Activated CD8-positive, alpha-beta memory T cell treated with anti-CD3 and anti-CD28 coated beads for 48 hours (primary cell): ENCODE measurements around the gene TMPRSS7.

Experiments used
- DNase-seq, 3 experiments: peaks; one replicate each; pipeline ENCODE4 v3.0.0-alpha.2; 2020; ENCODE audit warnings: low read depth in 2 of 3, low spot score in 2 of 3

The TMPRSS7 gene

DNA sequence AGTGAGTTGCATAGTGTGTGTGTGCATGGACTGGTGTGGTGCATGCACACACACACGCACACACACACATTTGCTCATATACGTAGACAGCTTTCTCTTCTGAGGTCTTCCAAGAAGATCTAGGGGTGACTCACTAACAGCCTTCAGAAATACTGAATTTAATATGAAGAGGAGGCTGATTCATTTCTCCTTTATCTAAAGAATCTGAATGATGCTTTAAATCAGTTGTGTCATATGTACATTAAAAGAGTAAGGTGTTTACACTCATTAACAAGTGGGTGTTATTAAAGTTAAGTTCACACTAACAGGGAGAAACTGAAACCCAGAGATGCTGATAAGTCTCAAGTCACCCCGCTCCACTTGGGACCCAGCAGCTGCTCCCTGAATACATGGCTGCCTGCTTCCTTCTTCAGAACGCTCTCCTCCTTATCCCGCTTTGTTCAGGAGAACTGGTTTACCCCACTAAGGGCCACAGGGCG is 22.0 kb downstream of the TMPRSS7 start:
- no peak for DNase-seq

DNA sequence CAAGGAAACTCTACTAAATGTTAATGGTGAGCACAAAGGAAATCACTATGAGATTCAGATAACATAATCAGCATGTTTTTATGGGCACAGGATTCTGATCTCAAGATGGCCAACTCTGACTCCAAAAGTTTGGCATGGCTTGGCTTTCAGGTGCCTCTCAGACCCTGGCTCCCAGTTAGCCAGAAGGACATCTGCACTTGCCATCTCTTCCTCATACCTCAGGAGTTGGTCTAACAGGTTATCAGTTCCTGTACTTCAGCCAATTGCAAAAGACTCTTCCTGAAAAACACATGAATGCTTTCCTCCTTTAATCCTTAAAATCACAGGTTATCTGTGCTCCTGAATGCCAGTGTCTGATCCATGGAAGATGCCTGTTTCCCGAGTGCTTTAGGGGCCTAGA is 25.0 kb downstream of the TMPRSS7 start:
- DNase-seq = no peak

DNA sequence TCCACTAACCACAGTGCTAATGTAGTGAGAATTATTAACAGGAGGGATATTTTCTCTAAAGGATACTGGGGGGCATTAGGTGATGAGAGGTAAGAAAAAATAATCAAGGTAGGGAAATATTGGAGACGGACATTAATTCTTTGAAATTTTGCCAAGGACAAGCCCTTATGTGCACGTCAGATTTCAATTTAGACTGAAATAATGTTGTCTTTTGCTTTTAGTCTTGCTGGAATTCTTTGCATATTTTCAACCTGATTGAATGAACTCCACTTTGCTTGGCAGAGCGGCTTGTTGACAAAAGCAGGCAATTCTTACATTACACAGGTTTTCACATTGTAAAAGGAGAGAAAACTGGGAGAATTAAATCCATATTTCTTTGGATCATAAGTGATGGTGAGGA is 26.6 kb downstream of the TMPRSS7 start:
- no peak for DNase-seq

DNA sequence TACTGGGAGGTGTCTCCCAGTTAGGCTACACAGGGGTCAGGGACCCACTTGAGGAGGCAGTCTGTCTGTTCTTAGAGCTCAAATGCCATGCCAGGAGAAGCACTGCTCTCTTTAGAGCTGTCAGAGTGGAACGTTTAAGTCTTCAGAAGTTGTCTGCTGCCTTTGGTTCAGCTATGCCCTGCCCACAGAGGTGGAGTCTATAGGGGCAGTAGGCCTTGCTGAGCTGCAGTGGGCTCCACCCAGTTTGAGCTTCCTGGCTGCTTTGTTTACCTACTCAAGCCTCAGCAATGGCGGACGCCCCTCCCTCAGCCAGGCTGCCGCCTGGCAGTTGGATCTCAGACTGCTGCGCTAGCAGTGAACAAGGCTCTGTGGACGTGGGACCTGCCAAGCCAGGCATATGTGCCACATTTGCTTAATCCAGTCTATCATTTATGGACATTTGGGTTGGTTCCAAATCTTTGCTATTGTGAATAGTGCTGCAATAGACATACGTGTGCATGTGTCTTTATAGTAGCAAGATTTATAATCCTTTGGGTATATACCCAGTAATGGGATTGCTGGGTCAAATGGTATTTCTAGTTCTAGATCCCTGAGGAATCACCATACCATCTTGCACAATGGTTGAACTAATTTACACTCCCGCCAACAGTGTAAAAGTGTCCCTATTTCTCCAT is 38.0 kb downstream of the TMPRSS7 start:
- peak in 2 of 3 experiments; percentile 5 to 14 for DNase-seq

DNA sequence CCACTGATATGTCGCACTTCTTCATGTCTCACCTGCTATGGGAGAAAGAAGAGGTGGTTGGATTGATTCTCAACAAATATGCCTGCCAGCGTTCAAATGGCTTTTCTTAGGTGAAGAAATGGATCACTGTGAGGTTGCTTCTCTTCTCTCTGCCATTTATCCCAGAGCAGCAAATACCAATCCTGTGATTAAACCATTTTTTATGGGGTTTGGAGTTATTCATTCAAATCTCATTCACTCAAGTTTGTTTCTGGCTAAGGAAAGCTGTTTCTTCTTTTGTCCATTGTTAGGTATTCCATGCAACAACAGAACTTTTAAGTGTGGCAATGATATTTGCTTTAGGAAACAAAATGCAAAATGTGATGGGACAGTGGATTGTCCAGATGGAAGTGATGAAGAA is 39.5 kb downstream of the TMPRSS7 start:
- no peak for DNase-seq

DNA sequence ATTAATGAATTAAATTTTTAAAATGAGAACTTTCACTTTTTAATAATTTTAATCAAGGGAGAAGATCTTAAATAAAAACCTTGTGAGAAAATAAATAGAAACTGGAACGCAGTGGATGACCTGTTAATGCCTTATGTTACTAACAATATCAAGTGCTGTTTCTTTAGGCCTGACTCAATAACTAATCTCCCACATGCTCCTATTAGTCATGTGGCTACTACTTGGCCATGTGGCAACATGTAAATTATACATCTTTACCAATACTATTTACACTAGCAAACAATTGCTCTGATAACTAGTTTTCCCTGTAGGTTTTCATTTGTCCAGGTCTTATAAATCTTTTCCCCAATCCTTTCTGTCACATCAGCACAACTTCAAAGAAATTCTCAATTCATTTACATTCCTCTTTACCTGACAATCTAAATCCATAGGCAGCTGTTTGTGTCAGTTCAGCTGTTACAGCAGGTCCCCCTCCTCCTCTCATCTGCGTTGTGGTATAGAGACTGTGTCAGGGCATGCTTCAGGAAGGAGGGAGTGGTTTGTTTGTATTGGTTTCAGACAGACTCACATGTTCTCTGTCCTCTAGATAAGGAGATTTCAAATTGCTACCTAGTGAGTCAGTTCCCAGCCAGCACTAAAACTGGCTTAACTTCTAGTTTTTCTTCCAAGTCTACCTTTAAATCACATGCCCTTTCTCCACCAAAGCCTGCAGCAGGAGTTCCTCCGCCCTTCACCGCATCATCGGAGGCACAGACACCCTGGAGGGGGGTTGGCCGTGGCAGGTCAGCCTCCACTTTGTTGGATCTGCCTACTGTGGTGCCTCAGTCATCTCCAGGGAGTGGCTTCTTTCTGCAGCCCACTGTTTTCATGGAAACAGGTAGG is 40.3 kb downstream of the TMPRSS7 start:
- DNase-seq = no peak

DNA sequence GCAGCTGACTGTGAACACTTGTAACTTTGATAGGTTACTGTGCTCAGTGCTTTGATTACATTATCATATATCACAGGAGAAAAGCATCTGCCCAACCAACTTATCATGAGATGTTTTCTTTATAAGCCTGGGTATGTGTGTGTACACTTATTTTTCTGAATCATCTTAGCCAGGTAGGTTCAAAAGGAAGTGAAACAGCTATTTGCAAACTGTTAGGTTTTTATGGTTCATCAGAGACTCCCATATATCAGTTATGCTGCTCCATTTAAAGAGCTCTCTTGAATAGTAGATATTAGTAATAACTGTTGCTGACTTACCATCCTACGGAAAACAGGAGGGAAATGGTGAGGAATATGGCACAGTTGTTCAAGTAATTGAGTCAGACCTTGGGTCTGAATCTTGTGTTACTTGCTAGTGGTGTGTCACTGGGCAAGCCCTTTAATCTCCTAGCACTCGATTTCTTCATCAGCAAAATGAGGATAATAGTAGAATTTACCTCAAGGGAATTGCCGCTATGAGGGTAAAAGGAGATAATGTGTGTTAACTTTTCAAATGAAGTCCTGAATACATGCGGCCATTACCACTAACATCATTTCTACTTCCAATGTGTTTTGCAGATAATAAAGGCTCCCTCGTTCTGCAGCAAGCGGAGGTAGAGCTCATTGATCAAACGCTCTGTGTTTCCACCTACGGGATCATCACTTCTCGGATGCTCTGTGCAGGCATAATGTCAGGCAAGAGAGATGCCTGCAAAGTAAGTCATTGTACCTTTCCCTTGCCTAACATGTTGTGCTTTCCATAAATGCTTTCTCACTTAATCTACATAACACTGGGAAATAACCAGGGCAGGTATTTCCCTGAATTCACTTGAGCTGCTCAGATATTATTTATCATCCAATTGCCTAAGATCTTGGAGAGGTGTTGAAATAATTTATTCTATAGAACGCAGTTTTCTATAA is 43.9 kb downstream of the TMPRSS7 start:
- DNase-seq = no peak

DNA sequence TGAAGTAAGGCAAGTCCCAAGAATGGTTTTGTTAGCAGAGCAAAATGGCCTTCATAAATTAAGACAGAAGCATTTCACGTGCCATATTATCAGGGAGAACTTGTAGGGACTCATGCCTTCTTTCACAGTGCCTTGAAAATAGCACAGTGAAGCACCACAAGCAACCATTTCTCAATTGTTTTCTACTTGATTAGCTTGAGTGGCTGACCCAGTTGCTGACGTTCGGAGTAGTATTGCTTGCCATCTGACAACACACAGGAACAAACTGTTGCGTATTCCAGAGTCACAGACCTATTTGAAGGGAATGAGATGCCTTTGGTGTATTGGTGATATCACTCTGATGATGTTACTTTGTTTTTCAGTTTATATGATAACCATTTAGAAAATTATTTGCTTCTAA is 48.7 kb downstream of the TMPRSS7 start:
- DNase-seq = no peak

DNA sequence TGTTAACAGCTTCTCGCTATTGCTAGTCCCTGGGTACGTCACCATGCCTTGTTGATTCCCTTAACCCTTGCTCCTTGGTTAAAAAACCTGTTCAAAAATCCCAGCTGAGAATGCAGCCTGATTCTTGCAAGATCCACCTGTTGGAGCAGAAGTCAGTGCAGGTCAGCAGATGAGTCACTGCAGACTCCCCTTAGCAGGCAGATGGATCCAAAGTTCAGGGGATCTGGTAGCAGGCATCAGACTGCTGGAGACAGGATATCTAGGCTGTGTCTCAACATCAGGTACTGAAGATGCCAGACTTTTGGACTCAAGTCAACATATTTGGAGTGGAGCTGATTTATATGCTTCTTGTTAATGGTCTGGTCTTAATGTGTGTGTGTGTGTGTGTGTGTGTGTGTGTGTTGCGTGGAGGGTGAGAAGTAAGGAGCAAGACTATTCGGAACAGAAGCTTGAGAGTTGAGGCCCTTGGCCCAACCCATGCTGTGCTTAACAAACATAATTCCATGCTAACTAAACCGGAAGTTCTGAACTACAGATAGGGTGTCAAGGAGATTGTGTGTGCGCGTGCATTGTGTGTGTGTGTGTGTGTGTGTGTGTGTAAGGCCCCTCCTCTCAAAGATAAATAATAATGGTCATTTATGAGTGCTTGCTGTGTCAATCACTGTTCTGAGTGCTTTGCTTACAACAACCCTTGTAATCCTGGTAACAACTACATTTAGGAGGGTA is 50.6 kb downstream of the TMPRSS7 start:
- no peak for DNase-seq

DNA sequence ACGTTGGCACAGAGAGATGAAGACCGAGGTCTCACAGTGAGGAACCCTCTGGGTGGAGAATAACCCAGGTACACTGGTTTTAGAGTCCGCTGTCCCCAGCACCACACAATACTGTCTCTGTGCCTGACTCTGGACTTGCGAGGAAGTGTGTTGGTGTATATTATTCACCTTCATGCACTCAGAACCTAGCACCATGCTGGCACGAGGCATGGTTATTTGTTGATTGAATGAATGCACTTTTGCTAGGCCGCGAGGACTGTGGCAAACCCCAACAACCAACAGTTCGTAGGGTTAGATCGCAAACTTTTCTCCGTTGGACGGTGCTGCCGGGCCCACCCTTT is 51.2 kb downstream of the TMPRSS7 start:
- no peak for DNase-seq

DNA sequence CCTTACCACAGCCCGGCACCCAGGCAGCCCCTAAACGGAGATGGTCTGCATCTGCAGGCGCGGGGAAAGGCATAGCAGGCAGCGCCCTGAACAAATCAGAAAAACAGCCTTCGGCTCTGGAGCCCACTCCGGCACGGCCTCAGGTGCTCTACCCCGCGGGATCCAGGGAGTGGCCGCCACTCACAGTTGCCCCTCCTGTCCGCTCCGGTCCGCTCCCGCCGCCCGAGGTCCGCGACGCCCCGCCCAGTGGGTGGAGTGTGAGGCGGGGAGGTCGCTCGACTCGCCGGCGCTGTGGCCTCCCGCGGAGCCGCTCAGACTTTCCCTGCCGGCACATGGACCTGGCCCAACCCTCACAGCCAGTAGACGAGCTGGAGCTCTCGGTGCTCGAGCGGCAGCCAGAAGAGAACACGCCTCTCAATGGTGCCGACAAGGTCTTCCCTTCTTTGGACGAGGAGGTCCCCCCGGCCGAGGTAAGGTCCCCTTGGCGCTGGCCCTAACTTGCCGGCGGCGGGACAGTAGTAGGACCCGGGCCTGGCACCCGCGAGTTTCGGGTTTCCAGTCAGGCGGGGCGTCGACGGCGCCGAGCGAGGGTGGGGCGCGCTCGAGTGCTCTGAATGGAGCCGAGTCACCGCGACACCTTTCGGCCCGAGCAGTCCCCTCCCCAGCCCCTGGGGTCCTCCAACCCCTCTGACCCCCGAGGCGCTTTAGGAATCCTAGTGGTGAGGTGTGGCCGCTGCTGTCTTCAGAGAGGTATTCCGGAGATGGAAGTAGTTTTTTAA is 51.7 kb downstream of the TMPRSS7 start, which contains the start of gene C3orf52:
TSS of gene C3orf52 (plus strand) at position 314 of the 779 bp plus-strand sequence. CDS start at position 333, 19 bp downstream.
- peak; percentile 32 to 41 (median 35) for DNase-seq

DNA sequence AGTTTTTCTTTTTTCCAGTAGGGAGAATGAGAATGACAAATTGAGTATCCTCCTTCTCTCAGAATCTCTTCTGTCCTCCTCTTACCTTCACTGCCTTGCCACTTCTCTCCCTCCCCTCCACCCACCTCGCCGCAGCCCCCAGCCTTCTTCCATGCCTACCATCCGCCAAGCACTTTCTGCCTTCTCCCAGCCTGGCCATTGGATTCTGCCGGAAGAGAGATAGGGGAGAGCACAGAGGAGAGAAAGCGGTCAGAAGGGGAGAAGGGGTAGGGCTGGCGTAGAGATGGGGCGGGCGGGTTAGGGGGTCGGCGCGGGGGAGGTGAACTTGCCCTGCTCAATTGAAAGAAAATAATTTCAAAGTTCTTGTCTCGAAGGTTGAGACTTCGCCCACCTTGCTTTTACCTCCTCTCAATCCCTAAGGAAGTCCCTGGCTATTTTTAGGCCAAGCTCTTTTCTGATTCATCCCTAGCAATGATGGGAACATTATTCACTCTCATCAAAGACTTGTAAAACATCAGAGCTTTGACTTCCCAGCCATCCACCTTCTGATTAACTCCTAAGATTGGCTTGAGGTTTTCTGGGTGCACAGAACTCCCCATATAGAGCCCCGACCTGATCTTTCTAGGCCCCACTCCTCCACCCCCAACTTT is 52.5 kb downstream of the TMPRSS7 start:
- no peak for DNase-seq

DNA sequence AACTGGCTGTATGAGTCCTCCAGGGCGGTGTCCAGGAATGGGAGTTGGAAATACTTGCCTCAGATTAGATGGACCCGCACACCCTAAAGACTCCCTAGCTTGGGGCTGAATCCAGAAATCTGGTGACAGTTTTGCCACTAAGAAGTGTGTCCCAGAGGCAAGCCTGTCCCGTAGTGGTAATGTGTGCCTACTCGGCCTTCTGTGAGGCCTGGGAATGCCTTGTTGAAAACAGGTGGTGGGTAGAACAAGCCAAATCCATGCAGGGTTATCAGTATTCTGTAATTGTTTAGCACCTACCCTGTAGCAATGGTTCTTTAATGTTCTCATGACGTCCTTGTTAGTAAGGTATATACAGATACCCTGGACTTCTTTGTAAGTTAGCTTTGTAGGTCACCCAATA is 53.2 kb downstream of the TMPRSS7 start:
- no peak for DNase-seq

DNA sequence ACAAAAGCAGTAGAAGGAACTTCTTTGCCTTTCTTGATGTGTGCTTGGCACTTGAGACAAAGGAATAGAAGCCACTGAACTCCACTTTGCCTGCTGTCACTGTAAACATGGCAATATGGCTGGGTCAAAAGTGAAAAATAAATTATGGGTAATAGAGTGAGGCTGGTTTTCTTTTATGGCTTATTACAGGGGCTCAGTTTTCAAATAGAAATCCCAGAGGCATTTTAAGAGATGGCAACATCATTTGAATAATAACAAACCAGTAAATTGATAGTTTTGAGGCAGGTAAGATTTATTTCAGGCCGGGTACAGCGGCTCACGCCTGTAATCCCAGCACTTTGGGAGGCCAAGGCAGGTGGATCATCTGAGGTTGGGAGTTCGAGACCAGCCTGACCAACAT is 54.4 kb downstream of the TMPRSS7 start:
- DNase-seq = no peak

DNA sequence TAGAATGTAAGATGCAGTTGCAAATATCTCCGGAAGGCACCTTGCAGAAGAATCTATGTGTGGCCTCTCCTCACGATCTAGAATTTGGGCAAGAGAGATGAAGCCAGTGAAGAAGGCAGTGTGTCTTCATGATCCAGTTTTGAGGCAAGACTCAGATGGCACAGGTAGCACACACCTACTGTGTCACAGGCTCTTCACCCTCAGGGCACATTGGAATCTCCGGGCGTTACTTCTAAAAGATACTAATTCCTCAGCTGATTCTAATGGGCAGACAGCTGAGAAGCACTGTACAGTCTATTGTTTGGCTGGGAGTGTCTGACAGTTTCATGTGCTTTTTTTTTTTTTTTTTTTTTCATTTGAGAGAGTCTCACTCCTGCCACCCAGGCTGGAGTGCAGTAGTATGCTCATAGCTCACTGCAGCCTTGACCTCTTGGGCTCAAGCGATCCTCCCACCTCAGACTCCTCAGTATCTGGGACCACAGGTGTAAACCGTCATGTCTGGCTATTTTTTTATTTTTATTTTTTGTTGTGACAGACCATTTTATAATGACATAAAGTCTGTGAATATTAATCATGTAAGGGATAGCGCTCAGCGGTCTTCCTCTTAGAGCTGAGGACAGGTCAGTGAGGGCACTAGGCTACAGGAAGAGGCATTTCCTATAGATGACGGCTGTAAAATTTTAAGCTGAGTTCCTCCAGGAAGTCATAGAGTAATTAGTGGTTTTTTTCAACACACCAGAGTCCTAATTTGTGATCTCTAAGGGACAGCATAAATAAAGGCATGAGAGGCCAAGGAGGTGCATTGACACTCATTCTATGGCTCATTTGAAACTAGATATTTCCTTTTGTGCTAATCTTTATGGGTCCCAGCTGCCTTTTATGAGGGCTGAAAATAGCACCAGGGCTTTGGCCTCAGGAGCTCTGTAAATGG is 55.7 kb downstream of the TMPRSS7 start:
- no peak for DNase-seq

DNA sequence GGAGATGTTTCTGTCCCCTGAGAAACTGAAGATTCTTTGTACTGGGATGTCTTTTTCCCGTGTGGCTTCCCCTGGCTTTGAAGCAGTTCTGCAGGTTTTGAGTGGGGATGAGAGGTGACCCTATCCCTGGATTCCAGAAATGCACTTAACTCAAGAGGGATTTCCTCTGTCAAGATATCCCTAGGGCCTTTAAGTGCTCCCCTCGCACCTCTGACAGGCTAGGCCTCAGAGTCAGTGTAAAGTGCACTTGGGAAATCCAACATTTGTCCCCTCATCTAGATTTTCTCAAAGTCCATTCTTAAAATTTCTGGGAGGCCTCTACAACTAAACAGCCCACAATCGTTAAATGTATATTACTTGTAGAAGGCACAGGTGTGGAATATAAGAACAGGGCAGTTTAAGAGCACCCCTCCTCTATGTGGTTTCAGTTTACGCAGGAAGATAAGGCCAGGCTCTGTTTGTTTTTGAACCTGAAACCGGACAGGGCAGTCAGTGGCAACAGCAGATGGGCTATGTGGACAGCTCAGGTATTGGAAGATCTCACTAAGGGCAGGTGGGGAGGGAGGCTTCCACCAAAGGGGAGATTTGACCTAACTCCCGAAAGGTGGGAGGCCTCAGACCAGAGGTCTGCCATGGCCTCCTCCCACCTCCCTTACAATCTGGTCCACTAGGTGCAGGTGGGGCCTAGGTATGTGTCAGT is 56.5 kb downstream of the TMPRSS7 start:
- no peak for DNase-seq

DNA sequence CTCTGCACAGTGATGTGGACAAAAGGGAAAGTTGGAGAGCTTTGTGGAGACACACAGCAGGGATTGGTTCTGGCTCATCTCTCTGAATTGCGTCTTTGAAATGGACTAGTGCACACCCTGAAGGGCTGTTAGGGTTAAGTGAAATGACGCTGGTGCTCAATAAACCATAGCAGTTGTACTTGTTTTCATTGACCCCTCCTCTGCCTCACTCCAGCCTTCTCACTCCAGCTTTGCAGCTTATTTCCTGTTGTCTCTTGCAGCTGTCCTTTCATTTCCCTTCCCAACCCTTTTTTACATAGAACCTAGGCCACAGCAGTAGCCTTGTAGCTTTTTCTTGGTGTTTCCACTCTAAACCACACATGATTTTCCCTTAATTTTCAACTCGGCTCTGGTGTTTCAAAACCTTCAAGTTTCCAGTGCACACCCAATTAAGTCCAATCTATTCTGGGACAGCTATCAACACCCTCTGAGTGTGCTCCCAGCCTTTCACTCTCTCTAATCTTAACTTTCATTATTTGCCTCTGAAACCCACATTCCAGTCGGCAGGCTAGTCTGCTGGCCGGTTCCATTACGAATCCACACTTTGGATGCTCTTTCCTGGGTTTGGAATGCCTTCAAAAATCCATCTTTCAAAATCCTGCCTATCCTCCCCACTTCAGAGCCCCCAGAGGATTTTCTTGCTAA is 58.1 kb downstream of the TMPRSS7 start:
- DNase-seq = no peak
